GM19035 (cell line): ENCODE measurements around the gene IL12RB2.

Source experiments
- ATAC-seq: cut with Tn5 transposase; IDR thresholded peaks from one replicate; pipeline ENCODE4 v1.9.1; 2021; ENCODE audit not compliant: unreplicated experiment

Gene IL12RB2, protein sequence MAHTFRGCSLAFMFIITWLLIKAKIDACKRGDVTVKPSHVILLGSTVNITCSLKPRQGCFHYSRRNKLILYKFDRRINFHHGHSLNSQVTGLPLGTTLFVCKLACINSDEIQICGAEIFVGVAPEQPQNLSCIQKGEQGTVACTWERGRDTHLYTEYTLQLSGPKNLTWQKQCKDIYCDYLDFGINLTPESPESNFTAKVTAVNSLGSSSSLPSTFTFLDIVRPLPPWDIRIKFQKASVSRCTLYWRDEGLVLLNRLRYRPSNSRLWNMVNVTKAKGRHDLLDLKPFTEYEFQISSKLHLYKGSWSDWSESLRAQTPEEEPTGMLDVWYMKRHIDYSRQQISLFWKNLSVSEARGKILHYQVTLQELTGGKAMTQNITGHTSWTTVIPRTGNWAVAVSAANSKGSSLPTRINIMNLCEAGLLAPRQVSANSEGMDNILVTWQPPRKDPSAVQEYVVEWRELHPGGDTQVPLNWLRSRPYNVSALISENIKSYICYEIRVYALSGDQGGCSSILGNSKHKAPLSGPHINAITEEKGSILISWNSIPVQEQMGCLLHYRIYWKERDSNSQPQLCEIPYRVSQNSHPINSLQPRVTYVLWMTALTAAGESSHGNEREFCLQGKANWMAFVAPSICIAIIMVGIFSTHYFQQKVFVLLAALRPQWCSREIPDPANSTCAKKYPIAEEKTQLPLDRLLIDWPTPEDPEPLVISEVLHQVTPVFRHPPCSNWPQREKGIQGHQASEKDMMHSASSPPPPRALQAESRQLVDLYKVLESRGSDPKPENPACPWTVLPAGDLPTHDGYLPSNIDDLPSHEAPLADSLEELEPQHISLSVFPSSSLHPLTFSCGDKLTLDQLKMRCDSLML

DNA sequence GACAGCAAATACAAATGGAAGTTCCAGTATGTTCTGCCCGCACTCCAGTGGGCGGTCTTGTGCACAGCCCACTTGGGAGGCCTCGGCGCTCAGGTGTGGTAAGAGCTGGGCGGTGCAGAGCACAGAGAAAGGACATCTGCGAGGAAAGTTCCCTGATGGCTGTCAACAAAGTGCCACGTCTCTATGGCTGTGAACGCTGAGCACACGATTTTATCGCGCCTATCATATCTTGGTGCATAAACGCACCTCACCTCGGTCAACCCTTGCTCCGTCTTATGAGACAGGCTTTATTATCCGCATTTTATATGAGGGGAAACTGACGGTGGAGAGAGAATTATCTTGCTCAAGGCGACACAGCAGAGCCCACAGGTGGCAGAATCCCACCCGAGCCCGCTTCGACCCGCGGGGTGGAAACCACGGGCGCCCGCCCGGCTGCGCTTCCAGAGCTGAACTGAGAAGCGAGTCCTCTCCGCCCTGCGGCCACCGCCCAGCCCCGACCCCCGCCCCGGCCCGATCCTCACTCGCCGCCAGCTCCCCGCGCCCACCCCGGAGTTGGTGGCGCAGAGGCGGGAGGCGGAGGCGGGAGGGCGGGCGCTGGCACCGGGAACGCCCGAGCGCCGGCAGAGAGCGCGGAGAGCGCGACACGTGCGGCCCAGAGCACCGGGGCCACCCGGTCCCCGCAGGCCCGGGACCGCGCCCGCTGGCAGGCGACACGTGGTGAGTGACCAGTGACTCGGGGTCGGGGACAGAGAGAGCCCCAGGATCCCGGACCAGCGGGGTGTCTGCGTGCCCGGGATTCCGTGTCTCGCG lies at the start of gene IL12RB2:
Gene IL12RB2 (plus strand): TSS at position 623 of the 810 bp plus-strand sequence. CDS start 12,496 bp downstream, outside the sequence.
- peak; percentile 60 for ATAC-seq

DNA sequence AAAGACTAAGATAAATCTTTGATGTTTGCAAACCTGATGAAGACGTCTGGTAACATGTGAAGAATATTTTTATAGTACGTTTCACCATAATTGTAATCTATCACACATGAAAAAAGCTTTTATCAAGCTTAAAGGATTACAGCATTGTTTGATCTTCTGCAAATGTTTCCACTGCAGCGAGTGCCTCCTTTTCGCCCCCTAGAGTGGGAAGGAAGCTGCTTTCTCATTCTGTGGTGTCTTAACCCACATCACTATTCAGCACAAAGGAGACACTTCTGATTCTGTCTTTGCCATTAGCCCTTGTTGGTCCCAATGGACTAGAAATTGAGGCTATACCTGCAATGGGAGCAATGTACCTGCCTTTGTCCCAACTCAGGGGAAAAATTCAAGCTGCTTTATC lies 46.0 kb upstream of the IL12RB2 start:
- no peak for ATAC-seq

DNA sequence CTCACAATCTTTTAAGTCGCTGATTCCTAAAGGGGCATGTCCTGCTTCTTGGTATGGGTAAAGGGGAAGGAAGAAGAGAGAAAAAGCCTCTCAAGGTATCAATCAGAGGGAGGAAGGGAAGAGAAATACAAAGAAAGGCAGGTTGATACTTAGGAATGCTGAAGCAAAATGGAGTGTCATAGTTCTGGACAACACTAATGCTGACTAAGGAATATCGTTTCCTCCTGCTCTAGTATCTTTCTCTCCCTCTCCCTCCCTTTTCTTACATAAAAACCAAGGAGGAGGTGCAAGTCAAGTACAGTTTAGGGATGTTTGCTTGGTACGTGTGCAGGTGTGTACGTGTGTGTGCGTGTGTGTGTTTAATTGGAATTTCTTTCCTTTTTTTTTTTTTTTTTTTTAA lies 44.9 kb upstream of the IL12RB2 start:
- no peak for ATAC-seq

DNA sequence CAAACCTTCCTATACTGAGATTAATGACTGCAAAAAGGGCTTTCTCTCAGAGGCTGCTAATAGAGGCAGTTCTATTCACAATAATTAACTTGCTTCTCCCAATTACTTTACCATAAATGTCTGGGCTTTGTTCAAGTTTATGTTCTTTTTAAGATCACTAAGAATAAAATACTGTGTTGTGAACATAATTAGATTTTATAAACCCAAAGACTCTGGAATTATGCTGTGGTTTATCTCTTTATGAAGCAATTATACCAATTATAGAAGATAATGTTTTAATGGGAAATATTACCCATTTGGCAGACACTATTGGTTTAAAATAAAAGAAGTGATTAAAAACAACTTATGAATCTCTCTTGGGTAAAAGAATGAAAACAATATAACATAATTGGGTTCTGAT lies 43.5 kb upstream of the IL12RB2 start:
- ATAC-seq, result no peak

DNA sequence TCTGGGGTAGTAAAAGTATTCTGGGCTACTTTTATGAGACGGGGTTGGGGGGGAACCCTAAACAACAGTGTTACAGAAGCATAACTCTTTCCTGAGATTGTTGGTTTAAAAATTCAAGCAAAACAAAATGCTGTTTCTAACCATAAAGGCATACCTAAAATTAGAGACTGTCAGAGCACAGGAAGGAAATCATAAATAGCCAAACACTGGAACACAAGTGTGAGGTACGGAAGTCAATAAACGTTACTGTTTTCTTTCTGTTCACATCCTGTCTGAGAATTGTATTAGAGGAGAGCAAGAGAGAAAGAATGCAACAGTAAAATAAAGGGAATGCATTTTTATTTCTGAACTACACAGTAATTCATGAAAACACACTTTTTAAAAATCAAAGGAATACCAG lies 42.8 kb upstream of the IL12RB2 start:
- ATAC-seq, result no peak

DNA sequence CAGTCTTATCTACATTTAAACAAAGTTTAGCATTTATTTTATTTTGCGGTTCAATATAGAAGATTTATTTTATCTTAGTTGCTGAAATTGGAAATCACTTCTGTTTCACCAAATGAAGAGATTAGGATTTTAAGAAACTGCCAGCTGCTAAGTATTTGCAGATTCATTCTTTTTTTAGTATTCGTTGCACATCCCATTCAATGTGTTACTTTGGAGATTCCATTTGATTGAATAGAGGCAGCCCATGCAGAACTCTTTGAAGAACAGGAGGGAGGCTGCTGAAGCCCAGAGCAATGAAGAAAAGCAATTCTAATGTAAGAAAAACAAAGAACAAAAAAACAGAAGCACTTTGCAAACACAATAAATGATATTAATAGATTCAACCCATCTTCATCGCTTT lies 38.6 kb upstream of the IL12RB2 start:
- no peak for ATAC-seq

DNA sequence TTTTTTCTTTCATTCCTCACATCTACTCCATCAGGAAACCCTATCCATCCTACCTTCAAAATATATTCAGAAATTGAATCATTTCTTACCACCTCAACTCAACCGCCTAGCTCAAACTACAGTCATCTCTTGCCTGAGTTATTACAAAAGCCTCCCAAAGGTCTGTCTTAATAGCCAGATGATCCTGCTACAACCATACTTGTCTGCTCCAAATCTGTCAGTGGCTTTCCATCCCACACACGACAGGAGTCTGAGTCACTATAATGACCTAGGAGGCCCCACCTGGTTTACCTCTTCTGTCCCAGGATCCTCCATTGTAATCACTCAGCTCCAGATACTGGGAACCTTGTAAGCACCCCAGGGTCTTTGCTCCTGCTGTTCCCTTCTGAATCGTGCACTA lies 37.1 kb upstream of the IL12RB2 start:
- ATAC-seq, result no peak

DNA sequence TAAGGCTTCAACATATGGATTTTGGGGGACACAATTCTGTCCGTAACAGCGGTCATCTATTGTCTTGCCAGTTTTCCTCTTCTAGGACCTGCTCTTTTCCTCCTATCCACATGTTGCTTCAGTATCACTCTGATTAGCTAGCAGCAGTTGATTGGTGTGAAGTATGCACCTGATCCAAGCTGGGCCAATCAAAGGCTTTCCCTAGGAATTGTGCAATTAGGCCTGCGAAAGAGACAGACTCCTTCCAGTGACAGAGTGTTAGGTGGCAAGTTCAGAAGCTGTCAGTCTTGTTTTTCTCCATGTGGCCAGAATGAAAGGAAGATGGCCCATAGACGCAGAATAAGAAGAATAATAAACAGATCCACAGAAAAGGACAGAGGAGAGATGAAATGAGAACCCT lies 34.1 kb upstream of the IL12RB2 start:
- ATAC-seq, result no peak

DNA sequence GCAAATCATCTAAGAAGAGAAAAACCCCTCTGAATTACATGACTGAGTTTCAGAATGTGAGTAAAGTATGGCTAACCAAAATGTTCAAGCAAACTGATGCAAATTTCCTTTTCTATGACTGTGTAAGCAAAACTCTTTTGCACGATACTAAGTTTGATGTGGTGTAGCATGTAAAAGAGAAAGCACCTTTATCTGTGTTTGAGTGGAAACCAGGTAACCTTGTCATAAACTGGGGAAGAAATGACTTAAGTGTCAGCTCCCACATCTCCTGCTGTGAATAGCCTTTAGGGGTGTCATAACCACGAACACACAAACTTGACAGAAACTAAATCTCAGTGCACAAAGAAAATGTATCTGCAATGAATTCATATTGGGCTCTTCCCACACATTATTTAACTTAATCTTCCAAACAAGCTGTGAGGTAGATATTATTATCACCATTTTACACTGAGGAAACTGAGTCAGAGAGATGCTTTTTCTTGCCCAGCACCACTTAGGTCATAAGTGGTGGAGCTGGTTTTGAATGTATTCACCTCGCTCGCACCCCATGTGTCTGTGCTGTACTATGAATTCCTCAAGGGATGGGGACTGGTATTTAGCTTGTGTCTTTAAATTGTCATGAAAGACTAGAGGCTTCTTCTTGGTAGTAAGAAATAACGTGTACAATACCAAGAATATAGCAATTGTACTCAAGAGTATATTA lies 32.9 kb upstream of the IL12RB2 start:
- no peak for ATAC-seq

DNA sequence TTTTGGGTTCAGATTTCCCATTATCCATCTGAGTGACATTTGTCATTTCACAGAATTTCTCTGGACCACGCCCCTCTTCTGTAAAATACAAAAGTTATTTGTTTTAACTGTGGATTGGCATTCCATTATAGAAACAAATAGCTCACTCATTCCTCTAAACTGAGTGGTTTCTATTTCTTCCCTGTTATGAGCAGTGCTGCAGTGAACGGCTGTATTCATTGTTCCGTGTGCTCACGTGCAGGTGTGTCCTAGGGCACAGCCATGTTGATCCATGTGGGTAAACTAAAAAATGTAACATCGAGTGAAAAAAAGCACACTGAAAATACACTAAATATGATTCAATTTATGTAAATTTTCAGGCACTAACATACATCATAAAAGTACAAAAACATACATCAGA lies 27.0 kb upstream of the IL12RB2 start:
- ATAC-seq, result no peak

DNA sequence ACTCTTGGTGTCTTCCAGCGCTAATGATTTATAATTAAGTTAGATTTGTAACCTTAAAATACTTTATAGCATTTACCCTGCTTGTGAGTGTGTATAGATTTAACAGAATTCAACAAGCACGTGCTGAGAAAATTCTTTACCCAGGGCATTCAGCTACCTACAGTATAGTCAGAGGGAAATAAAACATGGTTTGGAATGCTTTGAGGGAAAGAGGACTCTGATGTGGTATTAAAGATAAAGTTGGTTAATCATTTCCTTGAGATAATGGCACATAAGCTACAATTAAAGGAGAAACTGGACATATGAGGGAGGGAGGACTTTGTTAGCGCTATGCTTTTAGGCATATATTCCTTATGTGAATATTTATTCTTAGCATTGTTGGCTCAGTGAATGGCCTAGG lies 26.4 kb upstream of the IL12RB2 start:
- no peak for ATAC-seq

DNA sequence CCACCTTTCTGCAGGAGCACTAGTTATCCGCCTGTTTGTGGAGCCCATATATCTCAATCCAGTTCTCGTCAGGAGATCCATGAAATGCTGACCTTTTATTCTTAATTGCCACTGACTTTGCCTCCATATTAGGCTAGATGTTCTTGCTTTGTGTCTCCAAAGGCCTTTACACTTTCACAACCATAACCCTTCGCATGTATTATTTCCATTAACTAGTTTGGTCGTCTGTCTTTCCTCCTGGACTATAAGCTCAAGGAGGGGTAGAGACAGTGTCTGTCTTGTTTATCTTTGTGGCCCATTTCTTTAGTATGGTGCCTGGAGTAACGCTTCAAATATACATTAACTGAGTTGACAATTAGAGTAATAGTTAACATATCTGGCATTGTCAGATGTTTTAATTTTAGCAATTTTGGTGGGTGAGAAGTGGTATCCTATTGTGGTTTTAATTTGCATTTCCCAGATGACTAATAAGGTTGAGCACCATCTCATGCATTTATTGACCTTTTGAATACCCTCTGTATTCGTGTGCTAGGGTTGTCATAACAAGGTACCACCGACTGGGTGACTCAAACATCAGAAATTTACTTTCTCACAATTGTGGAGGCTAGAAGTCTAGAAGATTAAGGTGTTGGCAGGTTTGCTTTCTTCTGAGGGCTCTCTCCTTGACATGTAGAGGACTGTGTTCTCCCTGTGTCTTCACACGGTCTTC lies 21.7 kb upstream of the IL12RB2 start:
- peak; percentile 88 for ATAC-seq

DNA sequence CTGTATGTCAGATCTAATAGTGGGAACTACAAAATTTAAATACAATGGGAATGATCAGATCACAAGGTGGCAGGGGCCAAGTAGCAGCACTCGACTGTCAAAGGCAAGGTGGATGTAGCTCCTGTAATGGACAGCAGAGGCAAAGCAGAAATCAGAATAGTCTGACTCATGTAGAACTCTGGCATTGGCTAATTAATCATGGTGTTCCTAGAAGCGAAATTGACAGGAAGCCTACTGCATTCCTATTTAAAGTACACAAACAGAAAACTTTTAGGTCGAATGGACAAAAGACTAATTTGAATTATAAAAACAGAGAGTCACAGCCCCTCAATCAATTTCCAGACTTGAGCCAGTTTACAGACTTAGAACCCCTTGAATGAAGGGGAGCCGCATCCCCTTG lies 17.4 kb upstream of the IL12RB2 start:
- ATAC-seq, result no peak

DNA sequence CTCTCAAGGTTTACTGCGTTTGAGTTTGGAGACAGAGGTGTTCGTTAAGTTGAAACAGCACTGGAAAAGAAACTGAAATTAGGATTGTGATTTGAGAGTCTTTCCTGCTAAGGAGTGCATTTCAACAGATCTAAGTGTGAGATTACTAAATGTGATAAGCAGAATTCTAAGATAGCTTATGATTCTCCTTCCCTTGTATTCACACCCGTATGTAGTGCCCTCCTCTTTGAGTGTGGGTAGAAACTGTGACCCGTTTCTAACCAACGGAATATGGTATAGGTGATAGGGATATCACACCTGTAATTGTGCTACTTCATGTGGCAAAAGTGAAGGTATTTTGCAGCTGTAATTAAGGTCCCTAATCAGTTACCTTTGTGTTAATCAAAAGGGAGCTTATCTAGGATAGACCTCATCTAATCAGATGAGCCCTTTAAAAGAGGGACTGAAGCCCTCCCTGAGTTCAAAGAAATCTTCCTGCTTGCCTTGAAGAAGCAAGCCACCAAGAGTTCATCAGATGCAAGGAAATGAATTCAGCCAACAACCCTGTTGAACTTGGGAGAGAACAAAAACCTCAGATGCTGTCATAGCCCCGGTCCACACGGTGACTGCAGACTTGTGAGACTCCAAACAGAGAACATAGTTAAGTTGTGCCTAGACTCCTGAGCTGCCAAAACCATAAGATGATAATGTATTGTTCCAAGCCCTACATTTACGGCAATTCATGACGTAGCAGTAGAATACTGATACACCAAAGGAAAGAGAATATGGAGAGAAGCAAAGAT lies 12.6 kb upstream of the IL12RB2 start:
- no peak for ATAC-seq

DNA sequence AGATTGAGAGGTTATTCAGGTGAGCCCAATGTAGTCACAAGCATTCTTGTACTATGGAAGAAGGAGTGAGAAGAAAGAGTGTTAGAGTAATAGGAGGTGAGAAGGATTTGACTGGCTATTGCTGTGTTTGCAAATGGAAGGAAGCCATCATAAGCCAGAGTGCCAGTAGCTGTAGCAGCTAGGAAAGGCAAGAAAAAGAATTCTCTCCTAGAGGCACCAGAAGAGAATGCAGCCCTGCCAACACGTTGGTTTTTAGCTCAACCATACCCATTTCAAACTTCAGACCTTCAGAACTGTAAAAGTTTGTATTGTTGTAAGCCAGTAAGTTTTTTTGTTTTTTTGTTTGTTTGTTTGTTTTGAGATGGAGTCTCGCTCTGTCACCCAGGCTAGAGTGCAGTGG lies 8.9 kb upstream of the IL12RB2 start:
- no peak for ATAC-seq

DNA sequence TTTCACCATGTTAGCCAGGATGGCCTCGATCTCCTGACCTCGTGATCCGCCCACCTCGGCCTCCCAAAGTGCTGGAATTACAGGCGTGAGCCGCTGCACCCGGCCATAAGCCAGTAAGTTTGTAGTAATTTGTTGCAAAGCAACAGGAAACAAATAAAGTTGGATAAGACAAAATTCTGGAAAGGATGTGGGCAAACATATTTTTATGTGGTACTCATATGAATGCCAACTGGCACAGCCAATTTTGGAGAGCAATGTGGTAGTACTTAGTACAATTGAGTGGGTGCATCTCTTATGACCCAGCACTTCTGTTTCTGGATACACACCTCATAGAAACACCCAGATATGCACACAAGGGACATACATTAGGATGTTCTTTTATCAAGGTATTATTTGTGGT lies 8.4 kb upstream of the IL12RB2 start:
- ATAC-seq, result no peak

DNA sequence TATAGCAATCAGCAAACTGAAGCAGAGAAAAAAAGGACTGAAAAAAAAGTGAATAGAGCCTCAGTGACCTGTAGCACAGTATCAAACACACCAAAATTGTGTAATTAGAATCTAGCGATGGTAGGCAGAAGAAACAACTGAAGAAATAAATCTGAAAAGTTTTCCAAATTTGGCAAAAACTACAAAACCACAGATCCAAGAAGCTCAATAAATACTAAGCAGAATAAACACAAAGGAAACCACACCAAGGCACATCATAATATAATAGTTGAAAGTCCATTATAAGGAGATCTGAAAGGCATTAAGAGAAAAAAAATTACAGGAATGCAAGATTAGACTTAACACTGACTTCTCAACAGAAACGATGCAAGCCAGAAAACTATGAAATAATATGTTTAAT lies 7.1 kb upstream of the IL12RB2 start:
- ATAC-seq, result no peak

DNA sequence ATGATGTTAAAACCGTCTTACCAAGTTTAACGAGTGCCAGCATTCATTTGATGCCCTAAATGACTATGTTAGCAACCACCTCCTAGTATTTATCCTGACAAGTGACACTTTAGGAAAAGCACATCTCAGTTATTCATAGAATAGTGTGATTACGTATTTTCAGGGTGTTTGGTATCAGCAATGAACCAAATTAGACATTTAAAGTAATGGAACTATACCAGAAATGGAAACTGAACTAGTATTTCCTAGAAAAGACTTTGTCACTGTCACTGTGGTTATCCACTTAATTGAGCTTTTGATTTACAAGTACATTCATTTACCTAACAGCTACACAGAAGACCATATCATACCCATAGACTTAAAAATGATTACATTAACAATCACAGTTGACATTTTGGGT lies 3.6 kb upstream of the IL12RB2 start:
- ATAC-seq, result no peak

DNA sequence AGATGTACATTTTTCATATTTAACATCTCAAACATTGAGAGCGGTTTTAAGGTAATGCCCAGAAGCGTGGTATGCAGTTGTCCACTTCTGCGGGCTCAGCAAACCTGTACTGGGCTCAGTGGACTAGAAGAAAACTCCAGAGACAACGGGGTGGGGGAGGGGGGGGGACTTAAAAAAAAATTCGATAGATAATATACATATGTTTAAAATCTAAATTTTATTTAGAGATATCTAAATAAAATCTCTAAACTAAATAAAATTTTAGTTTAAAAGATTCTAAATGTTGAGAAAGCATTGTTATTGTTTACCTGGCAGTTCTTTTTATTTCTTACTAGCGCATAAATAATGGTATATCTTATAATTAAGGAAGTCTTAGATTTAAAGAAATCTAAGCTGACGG lies 1.1 kb upstream of the IL12RB2 start:
- no peak for ATAC-seq
